B cell (primary cell): Measurements from ENCODE around the gene FMO2. TPM values are rescaled to one million over a fixed set of nuclear protein-coding genes. Genes with fewer than 3 reads are reported as not detected.

ENCODE experiments used
- ATAC-seq: fragments of 200-7000 bp; cut with Tn5 transposase; one replicate; pipeline ENCODE4 v1.10.0; 2021; ENCODE audit warnings: low read depth, mild to moderate bottlenecking, moderate number of reproducible peaks, moderate library complexity
- CTCF ChIA-PET: fragments of 350-600 bp; sonication (Branson Sonifier 250); formaldehyde crosslinking; loops from one replicate; lab custom pipeline; 2021; ENCODE audit warnings: antibody characterized with exemption, inconsistent platforms; lab: Charles Lee
- POLR2A ChIA-PET: fragments of 350-600 bp; sonication (Branson Sonifier 250); formaldehyde crosslinking; loops from one replicate; lab custom pipeline; 2021; ENCODE audit warnings: antibody characterized with exemption; lab: Charles Lee
- DNase-seq: peaks from one replicate; pipeline ENCODE4 v3.0.0; 2013
- H2AFZ ChIP-seq: 2 replicates; pipeline ENCODE4 v1.6.1; 2012; ENCODE audit warnings: mild to moderate bottlenecking, low read depth, low read length; ENCODE audit not compliant: insufficient read depth, poor library complexity, severe bottlenecking
- H3K27ac ChIP-seq, 2 donors: 1 replicate in 1 of 2; 2 replicates in 1 of 2; pipeline ENCODE4 v1.5.1; 2012 to 2013; ENCODE audit warnings: low read length in 2 of 2, mild to moderate bottlenecking in 2 of 2, moderate library complexity in 1 of 2
- H3K27me3 ChIP-seq, 4 experiments: fragments of 200-600 bp in 1 of 4; sonication (generic) in 1 of 4; replicated peaks in 1 of 4; 1 replicate in 2 of 4; 2 replicates in 2 of 4; pipeline versions ENCODE4 v1.6.1 to v1.7.0; 2013 to 2016; ENCODE audit warnings: low read length in 3 of 4, mild to moderate bottlenecking in 2 of 4, mixed read lengths in 1 of 4, moderate library complexity in 1 of 4; ENCODE audit not compliant: insufficient read depth in 4 of 4, control insufficient read depth in 3 of 4; ENCODE audit errors: control extremely low read depth in 1 of 4
- H3K36me3 ChIP-seq, 2 experiments: replicated peaks in 1 of 2; 1 replicate in 1 of 2; 2 replicates in 1 of 2; pipeline versions ENCODE4 v1.6.1 to v1.7.1; 2013; ENCODE audit warnings: low read length in 1 of 2; ENCODE audit not compliant: insufficient read depth in 2 of 2, control insufficient read depth in 1 of 2; ENCODE audit errors: control extremely low read depth in 1 of 2, extremely low read depth in 1 of 2
- H3K4me1 ChIP-seq, 2 donors: fragments of 200-600 bp in 1 of 2; sonication (generic) in 1 of 2; 1 replicate in 1 of 2; 2 replicates in 1 of 2; pipeline versions ENCODE4 v1.5.1 to v1.6.1; 2013 to 2017; ENCODE audit warnings: low read length in 2 of 2; ENCODE audit not compliant: control insufficient read depth in 2 of 2, insufficient read depth in 2 of 2
- H3K4me2 ChIP-seq: replicated peaks from 2 replicates; pipeline ENCODE3; 2012; ENCODE audit warnings: mild to moderate bottlenecking, low read depth, low read length; ENCODE audit not compliant: poor library complexity, severe bottlenecking
- H3K4me3 ChIP-seq, 5 experiments: fragments of 200-600 bp in 1 of 5; sonication (generic) in 1 of 5; 1 replicate in 3 of 5; 2 replicates in 2 of 5; pipeline versions ENCODE4 v1.5.1 to v1.7.0; 2011 to 2016; ENCODE audit warnings: low read length in 4 of 5, mild to moderate bottlenecking in 4 of 5, low read depth in 2 of 5, control low read depth in 1 of 5, moderate library complexity in 1 of 5; ENCODE audit not compliant: insufficient read depth in 1 of 5; ENCODE audit errors: control extremely low read depth in 1 of 5, extremely low read depth in 1 of 5
- H3K79me2 ChIP-seq: fragments of 200-600 bp; sonication (generic); one replicate; pipeline ENCODE4 v1.6.0; 2016; ENCODE audit warnings: low read length; ENCODE audit not compliant: control insufficient read depth, insufficient read depth
- H3K9ac ChIP-seq: fragments of 200-600 bp; sonication (generic); 2 replicates; pipeline ENCODE4 v1.6.1; 2017; ENCODE audit warnings: mild to moderate bottlenecking, low read length, moderate library complexity
- H3K9me3 ChIP-seq, 3 donors: one replicate each; pipeline versions ENCODE4 v1.6.1 to v1.7.1; 2013; ENCODE audit warnings: low read length in 2 of 3; ENCODE audit not compliant: control insufficient read depth in 2 of 3, insufficient read depth in 1 of 3; ENCODE audit errors: control extremely low read depth in 1 of 3
- H4K20me1 ChIP-seq: 2 replicates; pipeline ENCODE4 v1.6.0; 2012; ENCODE audit warnings: mild to moderate bottlenecking, low read length; ENCODE audit not compliant: insufficient read depth, control insufficient read depth, poor library complexity, severe bottlenecking
- H3K27ac Mint-ChIP-seq: one replicate; pipeline ENCODE4 v1.8.0; 2021; ENCODE audit warnings: mixed read lengths
- H3K27me3 Mint-ChIP-seq: one replicate; pipeline ENCODE4 v1.8.0; 2021; ENCODE audit warnings: mixed read lengths
- H3K4me1 Mint-ChIP-seq: one replicate; pipeline ENCODE4 v1.8.0; 2021; ENCODE audit warnings: mixed read lengths
- H3K4me3 Mint-ChIP-seq: one replicate; pipeline ENCODE4 v1.8.0; 2021; ENCODE audit warnings: mixed read lengths
- H3K9me3 Mint-ChIP-seq: one replicate; pipeline ENCODE4 v1.8.0; 2022; ENCODE audit warnings: mixed read lengths; ENCODE audit not compliant: insufficient read depth
- EZH2 ChIP-seq: IDR thresholded peaks from 2 replicates; pipeline ENCODE4 v1.6.1; 2012; ENCODE audit warnings: borderline replicate concordance, low read depth, mild to moderate bottlenecking, moderate library complexity, low read length; ENCODE audit not compliant: insufficient read depth, poor library complexity, severe bottlenecking
- WGBS: methylation state at CpG from one replicate; pipeline ENCODE4 v1.1.5; 2013; ENCODE audit warnings: missing lambda C conversion rate; ENCODE audit not compliant: insufficient coverage; 5-methylcytosine and 5-hydroxymethylcytosine counted together
- intact Hi-C: fragments of 100-400 bp; cut with micrococcal nuclease; formaldehyde crosslinking; loops from one replicate; pipeline ENCODE4 v1.10.0; 2022
- polyA plus RNA-seq: library from polyadenylated mRNA; depleted of rRNA; stranded (reverse); fragments of >200 nt; gene quantifications from 2 replicates; pipeline ENCODE4 v1.2.3, GENCODE V29; 2012
- total RNA-seq, 2 donors: library from RNA; stranded (reverse); fragments of 120-200 nt in 1 of 2; gene quantifications; 1 replicate in 1 of 2; 2 replicates in 1 of 2; pipeline versions ENCODE4 v1.2.3 to v1.2.4, GENCODE V29; 2013 to 2022
- TF ChIP-seq, protein P1 (sequence below): fragments of 200-600 bp; IDR thresholded peaks from one replicate; pipeline ENCODE4 v1.8.0; 2022; ENCODE audit warnings: antibody characterized with exemption, mild to moderate bottlenecking

FMO2 gene
- total and polyA plus RNA-seq, 2 donors (not counting 1 experiment from before 2014, with no cell fraction given), result not detected

DNA sequence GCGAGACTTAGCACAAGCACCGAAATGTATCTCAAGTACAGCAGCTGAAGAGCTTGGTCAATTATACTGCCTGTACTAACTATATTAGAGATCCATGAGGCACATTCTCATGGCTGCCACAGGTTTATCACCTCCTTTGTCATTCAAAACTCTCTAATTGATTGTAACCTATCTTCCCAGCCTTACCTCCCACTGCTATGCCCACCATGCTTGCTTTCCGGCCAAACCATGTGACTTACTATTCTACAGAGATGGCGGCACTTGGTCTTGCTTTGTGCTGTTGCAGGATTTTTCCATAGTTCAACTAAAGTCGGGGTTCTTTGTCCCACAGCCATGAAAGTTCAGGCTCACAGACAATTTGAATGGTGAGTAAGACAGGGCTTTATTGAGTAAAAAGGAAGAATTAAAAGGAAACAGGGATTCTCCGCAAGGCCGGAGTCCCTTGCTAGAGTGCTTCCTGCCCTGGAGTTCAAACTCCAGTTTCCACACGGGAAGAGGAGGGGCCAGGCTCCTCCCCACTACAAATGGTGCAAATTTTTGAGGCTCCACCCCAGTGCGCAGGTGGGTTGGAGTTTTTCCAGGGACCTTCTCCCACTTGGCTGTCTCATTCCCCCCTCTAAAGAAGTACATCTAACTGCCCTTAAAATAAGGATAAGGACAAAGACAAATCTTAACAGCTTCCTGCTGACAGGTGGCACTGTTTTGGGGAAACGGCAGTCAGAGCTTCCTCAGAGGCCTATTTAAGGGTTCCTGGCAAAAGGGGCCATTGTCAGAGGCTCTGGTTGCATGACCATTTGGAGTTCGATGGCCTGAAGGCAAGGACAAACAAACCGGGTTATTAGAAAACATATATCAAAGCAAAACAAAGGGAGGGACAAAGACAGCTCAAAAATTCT is 28.7 kb downstream of the FMO2 start:
- ChIA-PET CTCF (interaction anchor here (2.0 kb wide), 1 partner anchor 32 kb away, joined by 6 read pairs; no protein-coding TSS in a partner anchor), POLR2A (no interaction called here)
- H3K4me2 ChIP-seq, result no peak overlapping the region
- intact Hi-C loops, result no loop called here
- Mint-ChIP-seq H3K9me3 (no peaks in the 10 kb centered on the region), H3K4me3 (no peak overlapping the region), H3K4me1 (peaks cover 6% of the 10 kb centered on the region), H3K27me3 (peaks cover 7% of the 10 kb centered on the region), H3K27ac (no peak overlapping the region)
- no peak overlapping the region for H3K4me3 ChIP-seq
- H4K20me1 ChIP-seq, result no peaks in the 10 kb centered on the region
- ATAC-seq (no peak), DNase-seq (no peak)
- H3K27me3 ChIP-seq, result no peaks in the 10 kb centered on the region
- no peaks in the 10 kb centered on the region for H3K79me2 ChIP-seq
- TF ChIP-seq, protein P1, sequence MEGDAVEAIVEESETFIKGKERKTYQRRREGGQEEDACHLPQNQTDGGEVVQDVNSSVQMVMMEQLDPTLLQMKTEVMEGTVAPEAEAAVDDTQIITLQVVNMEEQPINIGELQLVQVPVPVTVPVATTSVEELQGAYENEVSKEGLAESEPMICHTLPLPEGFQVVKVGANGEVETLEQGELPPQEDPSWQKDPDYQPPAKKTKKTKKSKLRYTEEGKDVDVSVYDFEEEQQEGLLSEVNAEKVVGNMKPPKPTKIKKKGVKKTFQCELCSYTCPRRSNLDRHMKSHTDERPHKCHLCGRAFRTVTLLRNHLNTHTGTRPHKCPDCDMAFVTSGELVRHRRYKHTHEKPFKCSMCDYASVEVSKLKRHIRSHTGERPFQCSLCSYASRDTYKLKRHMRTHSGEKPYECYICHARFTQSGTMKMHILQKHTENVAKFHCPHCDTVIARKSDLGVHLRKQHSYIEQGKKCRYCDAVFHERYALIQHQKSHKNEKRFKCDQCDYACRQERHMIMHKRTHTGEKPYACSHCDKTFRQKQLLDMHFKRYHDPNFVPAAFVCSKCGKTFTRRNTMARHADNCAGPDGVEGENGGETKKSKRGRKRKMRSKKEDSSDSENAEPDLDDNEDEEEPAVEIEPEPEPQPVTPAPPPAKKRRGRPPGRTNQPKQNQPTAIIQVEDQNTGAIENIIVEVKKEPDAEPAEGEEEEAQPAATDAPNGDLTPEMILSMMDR, result no peak
- TF ChIP-seq EZH2, result no peak
- peak overlapping the region; percentile 3 for H2AFZ ChIP-seq
- H3K4me1 ChIP-seq, result peaks cover 0 to 6% of the 10 kb centered on the region in 2 donors
- WGBS, result 96% methylated on average over 7 of the region's 12 CpGs
- H3K27ac ChIP-seq, result no peak overlapping the region
- H3K36me3 ChIP-seq, result no peaks in the 10 kb centered on the region
- no peaks in the 10 kb centered on the region for H3K9me3 ChIP-seq
- H3K9ac ChIP-seq, result no peak overlapping the region
